ENCODE results near the gene RAG1.

- TF ChIP-seq CTCF (IDR thresholded peaks at IDR 0.05) (no peak), POLR2A (IDR thresholded peaks at IDR 0.05) (no peak)
Measured at GRCh38 chr11:36534276-36534840, 33.4 kb upstream of the RAG1 start.
